ENCODE results near the gene INF2.
A peak's percentile ranks its signal among the peaks of the same experiment; 100 is the strongest.

INF2 gene

GRCh38 chr14:104677512-104678332 lies 11.7 kb upstream of the INF2 start:
- peak; percentile 85 for DNase-seq

- no peak for DNase-seq
Measured at GRCh38 chr14:104678346-104678745, 11.1 kb upstream of the INF2 start.

- no peak for DNase-seq
Measured at GRCh38 chr14:104678901-104679705, 10.3 kb upstream of the INF2 start.

GRCh38 chr14:104680056-104680805 lies 9.2 kb upstream of the INF2 start:
- peak; percentile 73 for DNase-seq

GRCh38 chr14:104680806-104681688 lies 8.4 kb upstream of the INF2 start:
- DNase-seq = peak; percentile 87

- no peak for DNase-seq
Measured at GRCh38 chr14:104681689-104682074, 7.7 kb upstream of the INF2 start.

- no peak for DNase-seq
Measured at GRCh38 chr14:104682107-104682593, 7.3 kb upstream of the INF2 start.

GRCh38 chr14:104683653-104684448 lies 5.6 kb upstream of the INF2 start:
- DNase-seq = no peak

GRCh38 chr14:104684449-104684821 lies 5.0 kb upstream of the INF2 start:
- no peak for DNase-seq

GRCh38 chr14:104685216-104685997 lies 4.0 kb upstream of the INF2 start:
- DNase-seq = peak; percentile 16

- no peak for DNase-seq
Measured at GRCh38 chr14:104685998-104686610, 3.3 kb upstream of the INF2 start.

- DNase-seq = no peak
Measured at GRCh38 chr14:104686624-104687517, 2.5 kb upstream of the INF2 start.

- no peak for DNase-seq
Measured at GRCh38 chr14:104687601-104688504, 1.6 kb upstream of the INF2 start.

- no peak for DNase-seq
Measured at GRCh38 chr14:104688505-104689108, 811 bp upstream of the INF2 start.

GRCh38 chr14:104689881-104690711 lies 678 bp downstream of the INF2 start:
- peak; percentile 36 for DNase-seq

- no peak for DNase-seq
Measured at GRCh38 chr14:104690861-104691455, 1.5 kb downstream of the INF2 start.

All from inflammatory macrophage treated with lipopolysaccharide for 4 hours (primary cell).